ENCODE data around the gene SBNO2.

SBNO2 gene

DNA sequence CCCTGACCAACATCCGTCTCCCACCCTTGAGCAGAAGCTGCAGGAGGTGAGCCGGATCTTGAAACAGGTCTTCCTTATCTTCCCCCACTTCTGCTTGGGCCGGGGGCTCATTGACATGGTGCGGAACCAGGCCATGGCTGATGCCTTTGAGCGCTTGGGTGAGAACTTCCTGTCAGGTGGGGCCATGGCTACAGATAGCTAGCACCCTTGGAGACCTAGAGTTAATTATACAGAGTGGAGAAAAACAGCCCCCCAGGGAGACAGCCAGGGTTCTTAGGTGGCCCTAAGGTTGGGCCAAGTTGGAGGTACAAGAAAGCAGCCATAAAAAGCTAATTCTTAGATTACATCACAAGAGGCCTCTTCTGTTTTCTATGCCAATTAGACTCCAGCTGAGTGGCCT lies 116.0 kb downstream of the SBNO2 start:
- peak; percentile 11 for DNase-seq (ENCODE audit: low spot score)

Measured in NAMALWA (cell line).